Activated CD4-positive, alpha-beta memory T cell treated with anti-CD3 and anti-CD28 coated beads, Interleukin-2, amount 10 ng/mL, durations not matched to agents 7 days and 5 days (primary cell): Measurements from ENCODE around the gene ZC3H7A. TPM values are rescaled to one million over a fixed set of nuclear protein-coding genes. Genes with fewer than 3 reads are reported as not detected.

Experiments
- CTCF ChIA-PET: fragments of 350-600 bp; sonication (Branson Sonifier 250); formaldehyde crosslinking; loops from one replicate; lab custom pipeline; 2021; ENCODE audit warnings: antibody characterized with exemption, inconsistent platforms; lab: Charles Lee
- POLR2A ChIA-PET: fragments of 350-600 bp; sonication (Branson Sonifier 250); formaldehyde crosslinking; loops from one replicate; lab custom pipeline; 2021; ENCODE audit warnings: antibody characterized with exemption; lab: Charles Lee
- DNase-seq: peaks from one replicate; pipeline ENCODE4 v3.0.0-alpha.2; 2020
- H3K27ac Mint-ChIP-seq: one replicate; pipeline ENCODE4 v1.8.0; 2021; ENCODE audit warnings: mild to moderate bottlenecking, mixed read lengths
- H3K27me3 Mint-ChIP-seq: one replicate; pipeline ENCODE4 v1.8.0; 2021; ENCODE audit warnings: mixed read lengths
- H3K36me3 Mint-ChIP-seq: one replicate; pipeline ENCODE4 v1.8.0; 2021; ENCODE audit warnings: low read depth, mixed read lengths
- H3K4me1 Mint-ChIP-seq: one replicate; pipeline ENCODE4 v1.8.0; 2021; ENCODE audit warnings: mixed read lengths
- H3K4me3 Mint-ChIP-seq: one replicate; pipeline ENCODE4 v1.8.0; 2021; ENCODE audit warnings: mild to moderate bottlenecking, mixed read lengths
- H3K9me3 Mint-ChIP-seq: one replicate; pipeline ENCODE4 v1.8.0; 2021; ENCODE audit warnings: mixed read lengths
- total RNA-seq, 2 experiments: library from RNA; stranded (reverse); gene quantifications; one replicate each; pipeline ENCODE4 v1.2.3, GENCODE V29; 2021

Gene ZC3H7A
- total RNA-seq, 2 experiments from 2014 or later: 68.9 to 70.9 TPM

GRCh38 chr16:11708421-11708820, 88.6 kb downstream of the ZC3H7A start:
- Mint-ChIP-seq H3K27me3 (no peaks in the 10 kb centered on the region), H3K36me3 (peaks cover 41% of the 10 kb centered on the region), H3K9me3 (no peaks in the 10 kb centered on the region), H3K4me1 (peaks cover 3% of the 10 kb centered on the region), H3K4me3 (no peak overlapping the region), H3K27ac (no peak overlapping the region)
- CTCF ChIA-PET: interaction anchor here (1.1 to 1.6 kb wide), 2 partner anchors 68 to 176 kb away, joined by 3 to 5 read pairs; no protein-coding TSS in a partner anchor
- DNase-seq: no peak
- POLR2A ChIA-PET: no interaction called here

- POLR2A ChIA-PET: no interaction called here
- peaks cover 7% of the 10 kb centered on the region for H3K4me1 Mint-ChIP-seq
- CTCF ChIA-PET: interaction anchor here (0.5 to 1.6 kb wide), 4 partner anchors 10 to 312 kb away, joined by 3 to 5 read pairs (median 4); no protein-coding TSS in a partner anchor
- H3K9me3 Mint-ChIP-seq: no peaks in the 10 kb centered on the region
- no peaks in the 10 kb centered on the region for H3K27me3 Mint-ChIP-seq
- no peak overlapping the region for H3K27ac Mint-ChIP-seq
- peaks cover 47% of the 10 kb centered on the region for H3K36me3 Mint-ChIP-seq
- no peak overlapping the region for H3K4me3 Mint-ChIP-seq
- no peak for DNase-seq
These were observed 89.3 kb downstream of the ZC3H7A start for GRCh38 chr16:11707679-11708197.

DNA sequence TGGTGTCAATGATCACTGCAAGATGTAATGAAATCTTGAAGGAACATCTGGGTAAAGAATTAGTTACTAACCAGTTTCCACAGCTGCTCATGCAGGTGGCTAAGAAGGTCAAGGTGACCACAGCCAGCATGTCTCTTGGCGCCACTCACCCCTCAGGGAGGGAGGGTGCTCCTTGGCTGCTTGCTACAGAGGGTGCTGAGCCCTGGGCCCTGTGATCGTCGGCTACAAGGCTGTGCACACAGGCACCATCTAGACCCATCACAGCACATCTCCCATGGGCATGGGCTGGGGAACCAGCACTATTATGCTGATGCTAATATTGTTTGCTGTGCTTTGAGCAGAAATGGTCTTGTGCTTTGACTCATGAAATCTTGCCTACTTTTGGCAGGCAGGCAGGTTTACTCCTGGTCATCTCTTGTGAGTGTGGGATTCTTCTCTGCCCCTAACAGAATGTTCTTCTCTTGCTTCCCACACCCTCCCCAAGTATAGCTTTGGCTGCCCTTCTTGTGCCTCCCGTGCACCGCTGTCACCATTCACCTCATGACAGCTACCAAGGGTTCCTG, 90.8 kb downstream of the ZC3H7A start:
- Mint-ChIP-seq H3K27me3 (no peaks in the 10 kb centered on the region), H3K9me3 (no peaks in the 10 kb centered on the region), H3K4me1 (peaks cover 11% of the 10 kb centered on the region), H3K36me3 (peaks cover 47% of the 10 kb centered on the region), H3K27ac (no peak overlapping the region), H3K4me3 (no peak overlapping the region)
- no peak for DNase-seq
- POLR2A ChIA-PET: interaction anchor here (1.0 kb wide), 1 partner anchor 90 kb away, joined by 3 read pairs; no protein-coding TSS in a partner anchor
- CTCF ChIA-PET: interaction anchor here (0.6 to 2.1 kb wide), 4 partner anchors 9 to 335 kb away, joined by 3 to 5 read pairs (median 4); no protein-coding TSS in a partner anchor

- H3K27ac Mint-ChIP-seq: no peak overlapping the region
- peaks cover 47% of the 10 kb centered on the region for H3K36me3 Mint-ChIP-seq
- H3K4me3 Mint-ChIP-seq: no peak overlapping the region
- DNase-seq: no peak
- no peaks in the 10 kb centered on the region for H3K9me3 Mint-ChIP-seq
- H3K4me1 Mint-ChIP-seq: peaks cover 12% of the 10 kb centered on the region
- no peaks in the 10 kb centered on the region for H3K27me3 Mint-ChIP-seq
- POLR2A ChIA-PET: interaction anchor here (1.0 kb wide), 1 partner anchor 91 kb away, joined by 3 read pairs; no protein-coding TSS in a partner anchor
- CTCF ChIA-PET: interaction anchor here (0.9 to 2.1 kb wide), 3 partner anchors 10 to 299 kb away, joined by 3 to 5 read pairs (median 5); no protein-coding TSS in a partner anchor
These were observed 91.6 kb downstream of the ZC3H7A start for GRCh38 chr16:11705311-11706025.

Other genes starting within 250 kb of the ZC3H7A start
- 100 to 1,000 TPM; 149 to 157 TPM for gene LITAF, start 210.3 kb downstream of the ZC3H7A start, total RNA-seq
- gene SNN, start 128.8 kb downstream of the ZC3H7A start, total RNA-seq: 1 to 10 TPM; 6.2 to 7.3 TPM
- gene TXNDC11, start 54.4 kb downstream of the ZC3H7A start, total RNA-seq: 10 to 100 TPM; 45.3 to 46.6 TPM
- gene RSL1D1, start 54.3 kb upstream of the ZC3H7A start, total RNA-seq: 100 to 1,000 TPM; 146 to 157 TPM
- 100 to 1,000 TPM; 124 to 125 TPM for gene GSPT1, start 118.7 kb upstream of the ZC3H7A start, total RNA-seq
- gene NPIPB2, start 144.8 kb upstream of the ZC3H7A start, total RNA-seq: 1 to 10 TPM; 5.5 to 8.1 TPM
- not detected for gene TNFRSF17, start 168.0 kb upstream of the ZC3H7A start, total RNA-seq
- 10 to 100 TPM; 13.1 to 13.7 TPM for gene SNX29, start 179.5 kb upstream of the ZC3H7A start, total RNA-seq